ENCODE data around the gene PROCR.
A peak's percentile ranks its signal among the peaks of the same experiment; 100 is the strongest.
"Not testable (repeated sequence)": the region's sequence is repeated elsewhere in the genome, so short reads cannot be mapped to it uniquely, and the experiment has no call there.

Gene PROCR

DNA sequence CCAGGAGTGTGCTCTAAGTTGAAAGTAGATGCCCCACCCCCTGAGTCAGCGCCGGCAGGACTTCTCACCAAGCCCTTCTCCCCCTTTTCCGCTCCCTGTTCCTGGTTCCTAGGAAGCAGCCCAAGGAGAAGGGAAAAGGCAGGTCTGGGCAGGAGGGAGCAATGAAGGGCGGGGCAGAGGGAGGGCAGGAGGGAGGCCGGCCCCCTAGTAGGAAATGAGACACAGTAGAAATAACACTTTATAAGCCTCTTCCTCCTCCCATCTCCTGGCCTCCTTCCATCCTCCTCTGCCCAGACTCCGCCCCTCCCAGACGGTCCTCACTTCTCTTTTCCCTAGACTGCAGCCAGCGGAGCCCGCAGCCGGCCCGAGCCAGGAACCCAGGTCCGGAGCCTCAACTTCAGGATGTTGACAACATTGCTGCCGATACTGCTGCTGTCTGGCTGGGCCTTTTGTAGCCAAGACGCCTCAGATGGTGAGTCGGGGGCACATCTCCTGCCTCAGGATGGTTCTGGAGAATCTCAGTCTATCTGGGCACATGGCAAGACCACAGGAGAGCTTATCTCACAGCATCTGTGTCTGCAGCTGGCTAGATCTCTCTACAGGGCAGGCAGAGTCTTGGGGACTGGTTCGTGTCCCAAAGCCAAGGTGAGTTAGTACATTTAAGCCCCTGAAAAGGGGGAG, at the start of gene PROCR:
PROCR (plus strand) TSS at position 320 of the 681 bp plus-strand sequence; CDS start at position 403, 83 bp downstream.
- DNase-seq = peak; percentile 1

DNA sequence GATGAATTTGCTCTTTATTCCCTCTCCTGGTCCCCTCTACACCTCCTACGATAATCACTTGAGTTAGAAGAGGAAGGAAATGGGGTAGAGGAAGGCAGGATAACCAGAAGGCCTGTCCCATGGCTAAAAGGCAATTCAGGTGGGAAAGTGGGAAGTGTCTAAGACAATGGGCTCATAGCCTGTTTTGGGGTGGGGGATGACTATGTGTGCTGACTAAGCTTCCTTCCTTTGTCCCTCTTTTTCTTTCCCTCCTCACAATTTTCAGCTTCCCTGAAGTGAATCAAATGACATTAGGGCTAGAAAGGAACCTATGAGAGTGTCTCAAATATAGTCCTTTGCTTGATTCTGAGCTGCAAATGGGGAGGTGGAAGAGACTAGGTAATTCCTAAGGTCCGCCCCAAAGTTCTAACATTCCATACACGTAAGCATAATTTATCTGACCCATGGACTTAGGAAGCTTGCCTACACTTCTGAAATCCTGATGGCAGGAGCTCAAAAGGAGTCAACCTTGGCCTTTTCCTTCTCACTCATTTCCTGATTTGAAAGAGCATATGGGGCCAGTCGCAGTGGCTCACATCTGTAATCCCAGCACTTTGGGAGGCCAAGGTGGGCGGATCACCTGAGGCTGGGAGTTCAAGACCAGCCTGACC, 49.0 kb upstream of the PROCR start:
- no peak for DNase-seq

DNA sequence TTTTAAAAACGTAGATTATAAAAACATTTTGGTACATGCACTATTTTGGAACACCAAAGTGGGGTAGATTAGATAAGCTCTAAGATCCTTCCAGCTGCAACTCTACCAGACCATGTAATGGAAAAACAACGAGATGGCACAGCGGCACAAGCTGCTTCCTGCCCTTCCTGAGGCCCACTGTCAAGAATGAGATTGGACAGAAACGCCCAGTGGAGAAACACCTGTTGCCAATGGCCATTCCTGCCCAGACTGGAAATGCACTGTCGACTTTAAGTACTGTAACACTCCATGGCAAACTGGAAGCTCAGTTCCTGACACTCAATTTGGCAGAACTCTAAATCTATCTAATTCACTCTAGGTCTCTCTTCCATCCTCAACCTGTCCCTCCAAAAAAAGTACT, 46.1 kb upstream of the PROCR start:
- DNase-seq = no peak

DNA sequence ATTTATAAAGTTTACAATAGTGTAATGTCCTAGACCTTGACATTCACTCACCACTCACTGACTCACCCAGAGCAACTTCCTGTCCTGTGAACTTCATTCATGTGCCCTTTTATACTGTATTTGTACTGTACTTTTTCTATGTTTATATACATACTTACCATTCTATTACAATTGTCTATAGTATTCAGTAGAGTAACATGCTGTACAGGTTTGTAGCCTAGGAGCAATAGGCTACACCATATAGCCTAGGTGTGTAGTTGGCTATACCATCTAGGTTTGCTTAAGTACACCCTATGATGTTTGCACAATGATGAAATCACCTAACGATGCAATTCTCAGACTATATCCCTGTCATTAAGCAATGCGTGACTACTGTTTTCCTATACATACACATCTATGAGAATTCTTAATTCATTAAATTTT, 42.2 kb upstream of the PROCR start:
- no peak for DNase-seq

DNA sequence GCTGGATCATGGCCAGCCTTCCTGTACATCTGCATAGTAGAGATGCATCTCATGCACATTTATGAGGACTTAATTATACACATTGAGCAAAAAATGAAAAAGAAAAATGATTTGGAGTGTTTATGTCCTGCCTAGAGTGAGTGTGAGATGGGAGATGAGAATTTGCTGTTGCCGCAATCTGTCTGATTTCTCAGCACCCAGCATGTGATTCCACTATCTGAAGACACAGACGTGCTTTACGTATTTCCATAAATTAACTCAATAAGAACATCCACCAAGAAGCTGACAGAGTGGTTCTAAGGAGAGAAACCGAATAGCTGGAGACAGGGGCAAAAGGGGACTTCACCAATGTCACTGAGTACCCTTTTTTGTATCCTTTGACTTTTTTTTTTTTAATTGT, 39.9 kb upstream of the PROCR start:
- DNase-seq = no peak

DNA sequence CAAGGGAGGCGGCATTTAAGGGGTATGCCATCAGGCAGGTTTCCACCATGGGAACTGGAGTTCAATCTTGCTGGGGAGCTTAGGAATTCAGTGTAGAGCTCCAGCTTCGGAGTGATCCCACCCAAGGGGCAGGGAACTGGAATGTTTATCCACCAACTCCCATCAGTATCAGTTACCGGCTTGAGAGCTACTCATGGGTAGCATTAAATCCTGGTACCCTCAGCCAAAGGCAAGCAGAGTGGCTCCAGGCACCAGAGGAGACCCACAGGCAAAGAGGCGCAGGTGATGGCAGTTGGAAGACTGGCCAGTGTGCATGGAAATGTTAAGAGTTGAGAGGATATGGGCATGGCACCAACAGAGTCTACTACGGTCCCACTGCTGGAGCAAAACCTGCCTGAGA, 38.8 kb upstream of the PROCR start:
- no peak for DNase-seq

DNA sequence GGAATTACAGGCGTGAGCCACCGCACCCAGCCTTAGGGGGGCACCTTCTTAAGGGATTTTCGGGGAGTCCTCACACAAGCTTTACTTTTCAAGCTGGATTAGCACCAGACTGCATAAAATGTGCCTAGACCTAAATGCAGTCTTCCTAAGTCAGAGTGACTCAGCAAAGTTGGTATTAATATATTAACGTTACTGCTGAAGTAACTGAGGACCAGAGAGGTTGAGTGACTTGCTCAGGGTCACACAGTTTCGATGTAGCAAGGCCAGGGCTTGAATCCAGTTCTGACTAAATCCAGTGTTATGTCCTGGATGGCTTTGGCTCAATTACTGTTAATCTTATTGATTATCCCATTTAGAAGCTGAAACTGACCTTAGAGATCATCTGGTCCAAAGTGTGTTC, 38.1 kb upstream of the PROCR start:
- no peak for DNase-seq

DNA sequence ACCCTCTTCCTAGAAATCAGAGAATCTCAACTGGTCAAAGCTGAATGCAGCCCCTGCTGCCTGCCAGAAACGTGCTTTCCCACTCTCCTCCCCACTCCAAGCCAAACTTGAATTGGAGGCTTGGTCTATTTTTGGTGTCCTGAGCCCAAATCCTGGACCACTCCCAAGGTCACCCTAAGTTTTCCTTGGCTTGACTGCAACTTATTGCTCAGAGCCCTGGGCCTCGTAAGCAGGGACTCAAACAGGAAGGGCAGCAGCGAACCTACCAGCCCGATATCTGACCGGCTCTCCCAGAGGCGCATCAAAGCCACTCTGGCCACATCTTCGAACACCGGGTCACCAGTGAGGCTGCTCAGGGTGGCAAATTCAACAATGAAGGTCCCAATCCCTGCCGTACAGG, 37.4 kb upstream of the PROCR start:
- DNase-seq = no peak

DNA sequence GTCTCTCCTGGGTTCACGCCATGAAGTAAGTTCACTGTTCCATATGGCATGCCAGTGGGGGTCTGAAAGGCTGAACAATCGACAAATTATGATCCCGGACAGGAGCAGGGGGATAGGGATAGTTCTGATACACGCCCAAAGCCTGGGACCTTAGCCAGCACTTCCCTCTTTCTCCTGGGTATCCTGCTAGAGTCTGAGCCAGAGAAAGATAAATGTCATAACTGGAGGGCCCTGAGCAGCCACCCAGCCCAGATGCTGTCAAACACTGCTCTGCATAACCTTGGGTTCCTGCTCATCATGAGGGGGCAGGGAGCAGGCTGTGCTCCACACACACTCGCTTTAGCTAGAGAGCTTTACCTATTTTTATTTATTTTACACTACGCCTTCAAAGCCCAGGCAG, 37.0 kb upstream of the PROCR start:
- DNase-seq = no peak

DNA sequence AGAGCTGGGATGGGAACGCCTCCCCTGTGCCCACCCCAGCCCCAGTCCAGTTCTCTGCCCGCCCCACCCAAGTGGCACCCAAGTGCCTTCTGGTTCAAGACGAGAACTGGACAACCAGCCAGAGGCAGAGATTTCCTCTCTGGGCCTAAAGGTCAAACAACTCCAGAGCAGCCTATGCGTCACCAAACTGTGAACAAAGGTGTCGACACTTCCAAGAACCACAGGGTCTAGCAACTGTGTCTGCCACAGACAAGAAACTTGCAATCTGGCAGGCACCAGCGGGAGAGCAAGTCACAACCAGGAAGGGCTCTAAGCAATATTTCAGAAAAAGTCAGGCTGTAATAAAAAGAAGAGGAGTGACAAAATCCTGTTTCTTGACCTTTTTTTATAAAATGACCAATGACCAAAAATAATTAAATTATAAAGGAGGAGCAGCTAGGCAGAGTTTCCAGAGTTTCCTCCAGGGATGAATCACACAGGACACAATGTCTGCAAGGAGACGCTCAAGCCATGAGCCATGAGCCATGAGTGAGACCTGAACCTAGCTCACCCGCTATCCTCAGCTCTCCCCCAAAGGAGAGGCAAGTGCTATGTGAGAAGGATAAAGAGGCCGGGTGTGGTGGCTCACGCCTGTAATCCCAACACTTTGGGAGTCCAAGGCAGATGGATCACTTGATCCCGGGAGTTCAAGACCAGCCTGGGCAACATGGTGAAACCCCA, 35.8 kb upstream of the PROCR start:
- DNase-seq = no peak

DNA sequence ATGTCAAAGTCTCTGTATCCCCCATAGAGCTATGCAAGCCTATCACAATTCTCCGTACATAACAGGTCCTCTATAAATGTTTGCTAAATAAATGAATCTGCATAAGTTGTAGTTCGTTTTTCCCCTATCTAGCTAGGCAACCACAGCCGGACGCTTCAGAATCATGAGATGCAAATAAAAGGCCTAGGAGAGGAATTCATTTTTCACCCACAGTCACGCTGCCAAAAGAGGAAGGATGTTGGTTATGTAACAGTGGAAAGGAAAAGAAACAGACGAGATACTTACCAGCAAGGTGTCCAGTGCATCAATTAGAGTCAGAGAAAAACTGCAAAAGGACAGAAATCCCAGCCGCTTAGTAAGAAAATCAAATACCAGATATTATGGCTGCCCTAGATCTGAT, 27.2 kb upstream of the PROCR start:
- DNase-seq = no peak

DNA sequence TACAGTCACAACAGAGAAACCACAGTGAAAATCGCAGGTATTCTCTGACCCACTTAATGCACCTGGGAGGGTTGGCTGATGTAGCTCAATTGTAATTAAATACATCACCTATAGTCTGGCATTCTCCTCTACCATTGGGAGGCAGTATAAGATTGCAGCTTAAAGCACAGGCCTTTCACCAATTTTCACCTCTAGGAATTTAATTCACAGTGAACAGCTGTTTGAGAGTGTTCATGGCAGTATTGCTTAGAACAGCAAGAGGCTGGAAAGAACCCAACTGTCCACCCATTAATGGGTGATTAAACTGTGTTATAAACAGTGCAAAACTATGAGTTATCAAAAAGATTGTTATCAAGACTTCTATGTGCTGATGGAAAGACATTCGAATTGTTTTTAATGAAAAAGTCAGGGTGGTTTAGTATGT, 26.7 kb upstream of the PROCR start:
- DNase-seq = no peak

DNA sequence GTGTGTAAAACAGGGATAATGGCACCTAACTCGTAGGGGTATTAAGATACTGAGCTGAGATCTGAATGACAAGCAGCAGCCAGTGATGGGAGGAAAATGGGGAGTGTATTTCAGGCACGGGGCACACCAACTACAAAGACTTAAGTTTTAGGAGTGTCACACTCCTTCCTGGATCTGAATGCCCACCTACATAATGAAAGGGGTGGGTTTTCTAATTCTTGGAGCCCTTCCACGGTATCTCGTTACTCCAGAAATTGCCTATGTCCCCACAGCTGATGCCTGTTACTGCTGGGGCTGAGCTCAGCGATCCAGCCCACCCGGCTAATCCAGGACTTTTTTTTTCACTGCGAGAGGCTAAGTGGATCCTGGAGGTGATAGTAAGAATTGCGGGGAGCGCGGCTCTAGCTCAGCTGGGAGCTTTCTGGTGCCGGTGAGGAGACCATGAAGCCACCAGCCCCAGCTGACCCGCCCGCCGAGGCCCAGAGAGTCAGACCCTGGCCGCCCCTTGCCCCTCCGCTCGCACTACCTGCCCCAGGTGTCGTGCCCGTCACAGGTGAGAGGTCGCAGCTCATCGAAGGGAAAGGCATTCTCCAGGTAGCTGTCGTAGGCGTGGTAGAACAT, 25.5 kb upstream of the PROCR start:
- no peak for DNase-seq

DNA sequence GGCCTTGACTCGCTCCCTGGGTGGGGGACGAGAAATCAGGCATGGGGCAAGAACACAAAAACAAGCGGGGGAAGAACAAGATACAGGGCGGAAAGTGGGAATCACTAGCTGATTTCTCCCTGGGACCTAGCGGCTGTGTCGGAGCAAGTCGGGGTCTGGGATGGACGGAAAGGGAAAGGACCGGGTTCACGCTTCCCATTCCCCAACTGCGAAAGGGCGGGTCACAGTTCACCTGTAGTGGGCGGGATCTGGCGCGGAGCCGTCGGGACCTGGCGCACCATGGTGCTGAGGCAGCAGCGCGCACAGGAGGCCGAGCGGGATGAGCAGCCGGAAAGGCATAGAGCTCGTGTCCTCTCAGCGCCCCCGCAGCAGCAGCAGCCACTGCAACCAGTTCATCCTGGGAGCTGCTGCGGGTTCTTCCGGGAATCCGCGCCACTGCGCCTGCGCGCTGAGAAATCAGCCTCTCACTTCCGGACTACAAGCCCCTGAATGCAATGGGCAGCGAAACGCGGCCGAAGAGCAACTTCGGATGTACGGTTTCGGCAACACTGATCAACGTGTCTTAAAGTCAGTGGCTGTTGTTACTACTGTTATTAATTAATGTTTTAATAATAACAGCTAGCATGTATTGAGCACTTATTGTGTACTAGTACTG, 24.8 kb upstream of the PROCR start, which contains the start of gene EDEM2:
EDEM2 (minus strand) TSS at position 417 of the 655 bp plus-strand sequence; CDS start at position 339, 78 bp downstream.
- DNase-seq = peak; percentile 90

DNA sequence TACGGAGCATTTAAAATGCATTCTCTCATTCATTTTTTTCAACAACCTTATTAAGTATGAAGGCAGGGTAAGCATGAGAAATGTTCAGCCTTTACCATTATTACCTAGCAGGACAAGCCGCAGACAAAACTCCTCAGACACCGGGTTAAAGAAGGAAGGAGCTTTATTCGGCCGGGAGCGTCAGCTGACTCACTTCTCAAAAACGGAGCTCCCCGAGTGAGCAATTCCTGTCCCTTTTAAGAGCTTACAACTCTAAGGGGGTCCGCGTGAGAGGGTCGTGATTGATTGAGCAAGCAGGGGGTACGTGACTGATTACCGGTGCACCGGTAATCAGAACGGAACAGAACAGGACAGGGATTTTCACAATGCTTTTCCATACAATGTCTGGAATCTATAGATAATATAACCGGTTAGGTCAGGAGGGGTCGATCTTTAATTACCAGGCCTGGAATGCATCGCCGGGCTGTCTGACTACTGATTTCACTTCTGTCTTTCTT, 24.2 kb upstream of the PROCR start:
- DNase-seq = not testable (repeated sequence)

DNA sequence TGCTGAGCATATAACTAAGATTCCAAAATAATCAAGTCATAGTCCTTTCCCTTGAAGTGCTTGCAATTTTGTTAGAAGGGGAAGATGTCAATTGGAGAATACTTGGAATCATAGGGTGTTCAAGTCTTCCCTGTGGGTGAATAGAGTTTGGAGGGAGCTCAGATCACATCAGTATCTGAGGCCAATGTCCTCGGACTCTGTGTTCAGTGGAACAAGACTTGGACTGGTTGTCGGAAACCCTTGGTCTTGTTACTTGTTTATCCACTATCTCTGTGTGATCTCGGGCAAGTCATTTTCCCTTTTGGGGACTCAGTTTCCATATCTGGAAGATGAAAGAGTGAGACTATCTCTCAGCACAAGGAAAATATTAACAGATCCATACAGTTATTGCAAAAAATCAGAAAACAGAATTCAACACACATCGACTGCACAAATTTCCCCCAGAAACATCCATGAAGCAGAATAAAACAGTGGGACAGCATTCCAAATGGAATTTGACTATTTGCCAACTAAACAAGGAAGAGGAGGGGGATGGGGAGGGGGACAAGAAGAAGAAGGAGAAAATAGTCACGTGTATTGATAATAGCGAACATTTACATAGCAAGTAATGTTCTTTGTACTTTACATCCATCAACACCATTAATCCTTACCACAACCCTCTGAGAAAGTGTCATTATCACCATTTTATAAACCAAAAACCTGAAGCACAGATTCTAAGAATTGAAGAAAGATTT, 20.9 kb upstream of the PROCR start:
- no peak for DNase-seq

DNA sequence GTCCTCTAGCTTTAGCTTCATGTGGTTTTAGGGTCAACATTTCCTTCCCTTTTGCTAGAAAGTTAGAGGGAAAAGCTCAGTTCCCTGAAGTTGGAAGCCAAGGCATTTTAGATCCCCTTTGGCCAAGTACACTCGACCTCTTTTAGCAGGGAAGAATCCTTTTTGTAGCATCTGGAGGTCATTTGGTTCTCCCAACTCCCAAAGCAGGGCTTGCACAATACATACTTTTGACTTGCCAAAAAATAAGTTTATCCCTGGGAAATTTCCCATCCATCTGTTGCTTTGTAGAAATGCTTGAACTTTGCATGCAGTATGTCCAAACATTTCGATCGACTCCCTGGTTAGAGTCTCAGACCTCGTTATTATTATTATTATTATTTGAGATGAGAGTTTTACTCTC, 20.1 kb upstream of the PROCR start:
- DNase-seq = no peak

DNA sequence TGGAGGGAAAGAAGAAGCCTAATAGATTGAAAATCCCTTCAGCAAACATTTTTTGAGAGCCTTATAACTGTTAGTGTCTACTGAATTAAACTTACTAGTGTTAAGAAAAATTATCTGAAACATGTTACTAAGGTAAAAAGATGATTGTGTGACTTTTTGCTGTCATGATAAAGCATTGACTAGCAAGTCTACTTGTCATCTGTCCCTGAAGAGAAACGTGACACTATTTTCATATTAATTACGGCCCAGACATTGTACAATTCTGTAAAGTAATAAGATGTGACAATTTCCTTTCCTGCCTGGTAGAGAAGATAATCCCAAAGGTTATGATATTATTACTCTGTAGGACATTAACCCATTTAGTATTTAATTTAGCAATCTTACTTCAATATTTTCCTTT, 15.9 kb upstream of the PROCR start:
- DNase-seq = no peak

DNA sequence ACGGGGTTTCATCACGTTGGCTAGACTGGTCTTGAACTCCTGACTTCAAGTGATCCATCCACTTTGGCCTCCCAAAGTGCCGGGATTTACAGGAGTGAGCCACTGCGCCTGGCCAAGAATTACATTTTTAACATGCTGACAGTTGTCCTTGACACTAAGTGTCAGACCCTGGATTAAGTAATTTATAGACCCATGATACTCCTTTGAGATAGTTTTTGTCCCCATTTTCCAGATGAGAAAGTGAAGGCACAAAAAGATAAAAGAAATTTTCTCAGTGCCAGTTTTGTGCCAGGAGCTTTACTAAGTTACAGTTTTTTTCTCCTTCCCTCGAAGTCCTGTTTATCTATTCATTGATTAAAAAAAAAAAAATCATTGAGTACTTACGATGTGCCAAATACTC, 14.9 kb upstream of the PROCR start:
- DNase-seq = no peak

DNA sequence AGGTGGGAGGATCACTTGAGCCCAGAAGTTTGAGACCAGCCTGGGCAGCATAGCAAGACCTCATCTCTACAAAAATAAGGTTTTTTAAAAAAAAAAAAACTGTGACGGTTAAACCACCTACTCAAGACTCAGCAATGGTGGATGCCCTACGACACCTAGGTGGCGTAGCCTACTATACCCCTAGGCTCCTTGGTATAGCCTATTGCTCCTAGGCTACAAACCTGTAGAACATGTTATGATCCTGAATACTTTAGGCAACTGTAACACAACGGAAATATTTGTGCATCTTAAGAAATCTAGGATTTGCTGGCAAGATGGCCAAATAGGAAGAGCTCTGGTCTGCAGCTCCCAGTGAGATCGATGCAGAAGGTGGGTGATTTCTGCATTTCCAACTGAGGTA, 11.5 kb upstream of the PROCR start:
- not testable (repeated sequence) for DNase-seq

DNA sequence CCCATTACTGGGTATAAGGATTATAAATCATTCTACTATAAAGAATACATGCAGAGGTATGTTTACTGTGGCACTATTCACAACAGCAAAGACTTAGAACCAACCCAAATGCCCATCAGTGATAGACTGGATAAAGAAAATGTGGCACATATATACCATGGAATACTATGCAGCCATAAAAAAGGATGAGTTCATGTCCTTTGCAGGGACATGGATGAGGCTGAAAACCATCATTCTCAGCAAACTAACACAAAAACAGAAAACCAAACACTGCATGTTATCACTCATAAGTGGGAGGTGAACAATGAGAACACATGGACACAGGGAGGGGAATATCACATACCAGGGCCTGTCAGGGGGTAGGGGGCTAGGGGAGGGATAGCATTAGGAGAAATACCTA, 7.3 kb upstream of the PROCR start:
- not testable (repeated sequence) for DNase-seq

Data from stimulated activated naive CD4-positive, alpha-beta T cell treated with Interleukin-2 at 50 U/mL for 16 hours (primary cell).